OCI-LY1 (cell line): ENCODE data around the gene WDR41.

ENCODE experiments used
- H2AFZ ChIP-seq: fragments of 200-600 bp; sonication (generic), shearing (Covaris generic); 2 replicates; pipeline ENCODE4 v1.6.0; 2014; ENCODE audit warnings: antibody characterized with exemption, mild to moderate bottlenecking, low read length
- H3F3A ChIP-seq: fragments of 200-600 bp; sonication (generic), shearing (Covaris generic); 2 replicates; pipeline ENCODE4 v1.6.0; 2014; ENCODE audit warnings: mild to moderate bottlenecking, antibody characterized with exemption, low read length, moderate library complexity; ENCODE audit not compliant: insufficient read depth
- H3K27ac ChIP-seq: fragments of 200-600 bp; sonication (generic); 2 replicates; pipeline ENCODE4 v1.5.1; 2014; ENCODE audit warnings: low read length, mixed run types, mild to moderate bottlenecking, low read depth; ENCODE audit not compliant: poor library complexity, severe bottlenecking
- H3K27me3 ChIP-seq: fragments of 200-600 bp; sonication (generic); 2 replicates; pipeline ENCODE4 v1.6.0; 2014; ENCODE audit warnings: antibody characterized with exemption, mild to moderate bottlenecking, low read length, moderate library complexity; ENCODE audit not compliant: insufficient read depth
- H3K36me3 ChIP-seq: fragments of 200-600 bp; sonication (generic); 2 replicates; pipeline ENCODE4 v1.6.1; 2014; ENCODE audit warnings: mild to moderate bottlenecking, antibody characterized with exemption, low read length, moderate library complexity, mixed read lengths; ENCODE audit not compliant: insufficient read depth
- H3K4me1 ChIP-seq: fragments of 200-600 bp; sonication (generic); 2 replicates; pipeline ENCODE4 v1.5.1; 2014; ENCODE audit warnings: mild to moderate bottlenecking, low read length, moderate library complexity; ENCODE audit not compliant: insufficient read depth, severe bottlenecking
- H3K4me2 ChIP-seq: fragments of 200-600 bp; sonication (generic), shearing (Covaris generic); 2 replicates; pipeline ENCODE4 v1.6.1; 2014; ENCODE audit warnings: low read length
- H3K4me3 ChIP-seq: fragments of 200-600 bp; sonication (generic); 2 replicates; pipeline ENCODE4 v1.5.1; 2014; ENCODE audit warnings: low read length, low read depth, mild to moderate bottlenecking, mixed read lengths; ENCODE audit not compliant: poor library complexity, severe bottlenecking
- H3K79me2 ChIP-seq: fragments of 200-600 bp; shearing (Covaris generic); 2 replicates; pipeline ENCODE4 v1.6.1; 2016; ENCODE audit warnings: mixed run types, low read length, mixed read lengths; ENCODE audit not compliant: insufficient read depth
- H3K9ac ChIP-seq: fragments of 200-600 bp; sonication (generic), shearing (Covaris generic); 2 replicates; pipeline ENCODE4 v1.6.1; 2014; ENCODE audit warnings: mild to moderate bottlenecking, low read length, mixed read lengths
- H3K9me2 ChIP-seq: fragments of 200-600 bp; sonication (generic), shearing (Covaris generic); 2 replicates; pipeline ENCODE4 v1.6.1; 2014; ENCODE audit warnings: low read depth, mild to moderate bottlenecking, low read length, mixed read lengths
- H3K9me3 ChIP-seq: fragments of 200-600 bp; shearing (Covaris generic); 2 replicates; pipeline ENCODE4 v1.6.1; 2014; ENCODE audit warnings: low read length, mixed read lengths
- H4K20me1 ChIP-seq: fragments of 200-600 bp; sonication (generic), shearing (Covaris generic); 2 replicates; pipeline ENCODE4 v1.6.0; 2016; ENCODE audit warnings: mild to moderate bottlenecking, low read length; ENCODE audit not compliant: insufficient read depth
- CTCF ChIP-seq: fragments of 200-600 bp; sonication (generic), shearing (Covaris generic); IDR thresholded peaks from 2 replicates; pipeline ENCODE4 v1.5.1; 2017; ENCODE audit warnings: mild to moderate bottlenecking, antibody characterized with exemption, low read length, moderate library complexity, mixed read lengths
- EZH2 ChIP-seq: fragments of 200-600 bp; sonication (generic), shearing (Covaris generic); IDR thresholded peaks from 2 replicates; pipeline ENCODE4 v1.8.0; 2017; ENCODE audit warnings: borderline replicate concordance, mixed run types, mild to moderate bottlenecking, antibody characterized with exemption, low read length, moderate library complexity, mixed read lengths

Gene WDR41

GRCh38 chr5:77420940-77421339, 71.2 kb downstream of the WDR41 start:
- no peak overlapping the region for H2AFZ ChIP-seq
- H3K4me1 ChIP-seq, result no peaks in the 10 kb centered on the region
- H3K9ac ChIP-seq, result no peak overlapping the region
- no peaks in the 10 kb centered on the region for H3K27me3 ChIP-seq
- H3K9me2 ChIP-seq, result no peaks in the 10 kb centered on the region
- no peaks in the 10 kb centered on the region for H3F3A ChIP-seq
- H3K27ac ChIP-seq, result no peak overlapping the region
- H3K79me2 ChIP-seq, result no peaks in the 10 kb centered on the region
- H3K4me2 ChIP-seq, result no peak overlapping the region
- no peaks in the 10 kb centered on the region for H3K36me3 ChIP-seq
- no peaks in the 10 kb centered on the region for H4K20me1 ChIP-seq
- no peak overlapping the region for H3K4me3 ChIP-seq
- H3K9me3 ChIP-seq, result no peaks in the 10 kb centered on the region
- no peak for TF ChIP-seq EZH2
- TF ChIP-seq CTCF, result no peak

- Histone ChIP-seq H3K9me2 (no peaks in the 10 kb centered on the region), H3K4me2 (no peak overlapping the region), H3K4me3 (no peak overlapping the region), H3K27me3 (no peaks in the 10 kb centered on the region), H3K79me2 (no peaks in the 10 kb centered on the region), H3K4me1 (no peaks in the 10 kb centered on the region), H4K20me1 (no peaks in the 10 kb centered on the region), H3K27ac (no peak overlapping the region), H3K9ac (no peak overlapping the region), H2AFZ (no peak overlapping the region), H3K36me3 (no peaks in the 10 kb centered on the region), H3K9me3 (no peaks in the 10 kb centered on the region), H3F3A (no peaks in the 10 kb centered on the region)
- TF ChIP-seq CTCF (no peak), EZH2 (no peak)
Observed at GRCh38 chr5:77419644-77420582, 72.2 kb downstream of the WDR41 start.

- Histone ChIP-seq H3K79me2 (no peaks in the 10 kb centered on the region), H3F3A (no peaks in the 10 kb centered on the region), H4K20me1 (no peaks in the 10 kb centered on the region), H2AFZ (no peak overlapping the region), H3K9ac (no peak overlapping the region), H3K9me3 (no peaks in the 10 kb centered on the region), H3K27ac (no peak overlapping the region), H3K27me3 (no peaks in the 10 kb centered on the region), H3K4me2 (no peak overlapping the region), H3K9me2 (no peaks in the 10 kb centered on the region), H3K4me3 (no peak overlapping the region), H3K4me1 (no peaks in the 10 kb centered on the region), H3K36me3 (no peaks in the 10 kb centered on the region)
- no peak for TF ChIP-seq CTCF
- TF ChIP-seq EZH2, result no peak
Observed at GRCh38 chr5:77418601-77419581, 73.2 kb downstream of the WDR41 start.
